Esophagus muscularis mucosa (tissue), 4 donors: Measurements from ENCODE around the gene PANX3. TPM values are rescaled to one million over a fixed set of nuclear protein-coding genes. Genes with fewer than 3 reads are reported as not detected.

Experiments
- DNase-seq: peaks from one replicate; pipeline ENCODE4 v3.0.0-alpha.2; 2017; ENCODE audit errors: extremely low spot score
- H3K27ac ChIP-seq, 4 donors: fragments of 200-600 bp; sonication (generic); replicated peaks in 1 of 4; 1 replicate in 3 of 4; 2 replicates in 1 of 4; pipeline ENCODE4 v1.5.1; 2016 to 2019; ENCODE audit warnings: mild to moderate bottlenecking in 1 of 4
- H3K27me3 ChIP-seq, 4 donors: fragments of 200-600 bp; sonication (generic); one replicate each; pipeline versions ENCODE4 v1.5.1 to v1.6.0; 2016 to 2019
- H3K36me3 ChIP-seq, 4 donors: fragments of 200-600 bp; sonication (generic); one replicate each; pipeline ENCODE4 v1.5.1; 2016 to 2019
- H3K4me1 ChIP-seq, 4 donors: fragments of 200-600 bp; sonication (generic); one replicate each; pipeline ENCODE4 v1.5.1; 2016 to 2019
- H3K4me3 ChIP-seq, 4 donors: fragments of 200-600 bp; sonication (generic); 1 replicate in 2 of 4; 2 replicates in 2 of 4; pipeline ENCODE4 v1.5.1; 2016 to 2019; ENCODE audit warnings: mild to moderate bottlenecking in 4 of 4, moderate library complexity in 1 of 4
- H3K9me3 ChIP-seq, 4 donors: fragments of 200-600 bp; sonication (generic); 1 replicate in 3 of 4; 2 replicates in 1 of 4; pipeline ENCODE4 v1.5.1; 2016 to 2019
- EP300 ChIP-seq: sonication (generic); formaldehyde crosslinking; IDR thresholded peaks from one replicate; pipeline ENCODE4 v1.6.1; 2017; ENCODE audit warnings: antibody characterized with exemption
- POLR2A ChIP-seq: fragments of 450-650 bp; IDR thresholded peaks from one replicate; pipeline ENCODE4 v1.6.1; 2017; ENCODE audit warnings: antibody characterized with exemption, moderate library complexity, mild to moderate bottlenecking, low read depth
- POLR2AphosphoS5 ChIP-seq, 2 donors: sonication (generic); formaldehyde crosslinking; IDR thresholded peaks; one replicate each; pipeline ENCODE4 v1.6.1; 2017; ENCODE audit warnings: antibody characterized with exemption in 2 of 2
- WGBS: methylation state at CpG from one replicate; pipeline ENCODE4 v1.1.5; 2018; 5-methylcytosine and 5-hydroxymethylcytosine counted together
- intact Hi-C: fragments of 100-400 bp; cut with DNase I; formaldehyde crosslinking; loops from one replicate; pipeline ENCODE4 v1.15.1; 2023
- total RNA-seq, 4 donors: library from RNA; depleted of rRNA; stranded (reverse); fragments of >200 nt; gene quantifications; one replicate each; pipeline versions ENCODE4 v1.1.0 to v1.2.1, GENCODE V29; 2016
- TF ChIP-seq, protein P1 (sequence below), 3 experiments: fragments of 200-600 bp in 2 of 3; fragments of 450-650 bp in 1 of 3; sonication (generic) in 2 of 3; IDR thresholded peaks; one replicate each; pipeline ENCODE4 v1.5.1; 2017 to 2019; ENCODE audit warnings: antibody characterized with exemption in 3 of 3, mild to moderate bottlenecking in 2 of 3, moderate library complexity in 1 of 3

Gene PANX3
- total RNA-seq, 4 donors from 2014 or later = not detected

DNA sequence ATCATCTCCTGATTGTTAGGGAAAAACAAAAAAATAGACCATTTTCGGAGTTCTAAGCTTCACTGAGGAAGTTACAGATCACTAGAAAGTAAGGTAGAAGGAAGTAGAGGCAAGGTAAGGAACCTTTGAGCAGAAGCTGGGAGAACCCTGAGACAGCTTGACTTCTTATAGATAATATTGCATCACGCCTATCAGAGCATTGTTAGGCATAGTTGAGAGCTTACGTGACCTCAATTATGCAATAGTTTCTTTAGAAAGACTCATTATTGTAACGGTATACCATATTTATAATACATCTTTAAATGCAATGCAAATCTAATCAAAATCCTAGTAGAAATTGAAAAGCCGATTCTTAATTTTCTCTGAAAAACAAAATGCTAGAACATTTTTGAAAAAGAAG, 16.3 kb downstream of the PANX3 start:
- H3K27ac ChIP-seq = no peak overlapping the region
- no peaks in the 10 kb centered on the region for H3K27me3 ChIP-seq
- intact Hi-C loops = no loop called here
- 92% methylated on average over 5 of the region's 5 CpGs for WGBS
- no peak for DNase-seq
- no peak for TF ChIP-seq EP300
- TF ChIP-seq POLR2AphosphoS5 (IDR thresholded peaks at IDR 0.05) = no peak
- TF ChIP-seq, protein P1, sequence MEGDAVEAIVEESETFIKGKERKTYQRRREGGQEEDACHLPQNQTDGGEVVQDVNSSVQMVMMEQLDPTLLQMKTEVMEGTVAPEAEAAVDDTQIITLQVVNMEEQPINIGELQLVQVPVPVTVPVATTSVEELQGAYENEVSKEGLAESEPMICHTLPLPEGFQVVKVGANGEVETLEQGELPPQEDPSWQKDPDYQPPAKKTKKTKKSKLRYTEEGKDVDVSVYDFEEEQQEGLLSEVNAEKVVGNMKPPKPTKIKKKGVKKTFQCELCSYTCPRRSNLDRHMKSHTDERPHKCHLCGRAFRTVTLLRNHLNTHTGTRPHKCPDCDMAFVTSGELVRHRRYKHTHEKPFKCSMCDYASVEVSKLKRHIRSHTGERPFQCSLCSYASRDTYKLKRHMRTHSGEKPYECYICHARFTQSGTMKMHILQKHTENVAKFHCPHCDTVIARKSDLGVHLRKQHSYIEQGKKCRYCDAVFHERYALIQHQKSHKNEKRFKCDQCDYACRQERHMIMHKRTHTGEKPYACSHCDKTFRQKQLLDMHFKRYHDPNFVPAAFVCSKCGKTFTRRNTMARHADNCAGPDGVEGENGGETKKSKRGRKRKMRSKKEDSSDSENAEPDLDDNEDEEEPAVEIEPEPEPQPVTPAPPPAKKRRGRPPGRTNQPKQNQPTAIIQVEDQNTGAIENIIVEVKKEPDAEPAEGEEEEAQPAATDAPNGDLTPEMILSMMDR (IDR thresholded peaks at IDR 0.05) = no peak
- no peak for TF ChIP-seq POLR2A
- H3K9me3 ChIP-seq = no peaks in the 10 kb centered on the region
- peaks cover 15 to 30% (median 22%) of the 10 kb centered on the region in 4 donors for H3K4me1 ChIP-seq
- H3K4me3 ChIP-seq = no peak overlapping the region
- peaks cover 25 to 76% (median 67%) of the 10 kb centered on the region in 4 donors for H3K36me3 ChIP-seq

DNA sequence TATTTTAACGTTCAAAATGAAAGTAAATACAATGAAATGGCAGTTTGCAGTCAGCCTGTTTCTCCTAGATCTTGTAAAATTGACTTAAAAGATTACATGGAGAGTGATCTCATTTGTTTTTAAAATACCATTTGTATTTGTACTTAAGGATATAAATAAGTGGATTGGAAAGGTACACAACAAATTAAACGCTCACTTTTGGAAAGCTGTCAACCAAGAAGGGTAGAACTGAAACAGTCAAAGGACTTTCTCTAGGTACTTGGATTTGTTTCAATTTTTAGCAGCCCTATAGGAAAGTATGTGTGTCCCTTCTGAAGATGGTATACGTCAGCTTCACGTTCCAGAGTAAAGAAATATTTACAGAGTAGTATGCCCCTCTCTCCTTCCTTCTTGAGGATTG, 18.7 kb downstream of the PANX3 start:
- Histone ChIP-seq H3K4me3 (no peak overlapping the region), H3K27me3 (no peaks in the 10 kb centered on the region), H3K9me3 (no peaks in the 10 kb centered on the region), H3K36me3 (peaks cover 42 to 98% (median 89%) of the 10 kb centered on the region in 4 donors), H3K4me1 (peaks cover 0 to 12% (median 6%) of the 10 kb centered on the region in 4 donors), H3K27ac (no peak overlapping the region)
- TF ChIP-seq POLR2AphosphoS5 (IDR thresholded peaks at IDR 0.05) (no peak), EP300 (no peak), POLR2A (no peak)
- TF ChIP-seq, protein P1 (IDR thresholded peaks at IDR 0.05) = no peak
- intact Hi-C loops = no loop called here
- no peak for DNase-seq
- WGBS = 74% methylated on average over 4 of the region's 4 CpGs

DNA sequence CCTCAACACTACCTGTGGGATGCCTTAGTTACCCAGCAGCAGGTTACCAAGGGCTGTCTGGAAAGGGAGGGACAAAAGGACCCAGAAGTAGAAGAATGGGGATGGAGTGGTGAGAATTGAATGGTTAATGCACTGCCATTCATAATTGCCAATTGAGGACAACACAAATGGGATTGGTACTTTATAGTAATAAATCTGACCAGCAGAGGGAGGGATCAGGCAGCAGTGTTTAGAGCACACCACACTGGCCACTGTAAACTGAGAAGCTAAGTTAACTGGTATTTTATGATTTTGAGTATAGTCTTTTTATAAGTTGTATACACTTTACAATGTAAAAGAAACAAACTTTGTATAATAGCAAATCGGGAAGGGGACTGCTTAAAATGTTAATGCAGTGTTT, 22.1 kb downstream of the PANX3 start:
- intact Hi-C loops = no loop called here
- Histone ChIP-seq H3K36me3 (peaks cover 63 to 99% (median 90%) of the 10 kb centered on the region in 4 donors), H3K4me3 (no peak overlapping the region), H3K4me1 (no peaks in the 10 kb centered on the region), H3K27ac (no peak overlapping the region), H3K27me3 (no peaks in the 10 kb centered on the region), H3K9me3 (no peaks in the 10 kb centered on the region)
- TF ChIP-seq POLR2AphosphoS5 (IDR thresholded peaks at IDR 0.05) = no peak
- TF ChIP-seq EP300 = no peak
- no peak for TF ChIP-seq POLR2A
- TF ChIP-seq, protein P1 (IDR thresholded peaks at IDR 0.05) = no peak
- 92% methylated on average over 1 of the region's 1 CpG for WGBS
- no peak for DNase-seq

DNA sequence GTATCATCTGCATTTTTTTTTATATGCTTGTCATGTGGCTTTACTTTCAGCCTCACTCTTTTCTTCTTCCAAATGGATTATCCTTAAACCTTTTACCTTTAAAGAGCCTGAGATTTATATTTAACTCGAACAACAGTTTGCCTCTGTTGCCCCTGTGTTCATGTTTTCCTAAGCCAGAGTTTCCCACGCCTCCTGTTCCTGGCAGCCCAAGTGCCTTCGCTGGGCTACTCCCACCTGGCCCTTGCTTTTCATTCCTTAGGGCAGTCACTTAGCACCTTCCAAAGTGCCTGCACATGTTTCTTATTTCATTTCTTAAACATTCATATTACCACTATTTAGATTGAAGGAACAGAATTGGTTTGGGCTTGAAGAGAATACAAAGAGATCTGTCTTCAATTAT, 24.7 kb downstream of the PANX3 start:
- Histone ChIP-seq H3K27me3 (no peaks in the 10 kb centered on the region), H3K4me3 (no peak overlapping the region), H3K9me3 (no peaks in the 10 kb centered on the region), H3K36me3 (peaks cover 63 to 95% (median 84%) of the 10 kb centered on the region in 4 donors), H3K4me1 (no peaks in the 10 kb centered on the region), H3K27ac (no peak overlapping the region)
- WGBS = 89% methylated on average over 3 of the region's 3 CpGs
- TF ChIP-seq, protein P1 (IDR thresholded peaks at IDR 0.05) = no peak
- TF ChIP-seq EP300 (no peak), POLR2A (no peak), POLR2AphosphoS5 (IDR thresholded peaks at IDR 0.05) (no peak)
- intact Hi-C loops = no loop called here
- DNase-seq = no peak

DNA sequence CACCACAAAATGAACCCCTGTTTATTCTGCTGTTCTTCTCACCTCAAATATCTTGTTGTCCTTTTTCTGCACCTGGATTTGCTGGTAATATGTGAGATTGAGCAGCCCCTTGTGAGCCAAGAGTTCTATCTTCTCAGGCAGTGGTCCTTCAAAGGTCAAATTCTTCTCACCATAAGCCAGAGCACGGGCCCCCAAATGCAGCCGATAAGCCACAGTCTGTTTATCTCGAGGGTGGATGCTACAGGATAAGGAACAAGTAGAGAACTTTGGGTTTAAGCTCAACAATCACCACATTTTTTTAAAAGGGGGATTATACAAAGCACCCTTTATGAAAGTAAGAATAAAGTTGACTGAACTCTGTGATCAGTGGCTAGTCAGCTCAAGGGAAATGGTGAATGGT, 27.3 kb downstream of the PANX3 start:
- Histone ChIP-seq H3K27ac (no peak overlapping the region), H3K27me3 (no peaks in the 10 kb centered on the region), H3K36me3 (peaks cover 37 to 70% (median 61%) of the 10 kb centered on the region in 4 donors), H3K4me3 (no peak overlapping the region), H3K9me3 (no peaks in the 10 kb centered on the region), H3K4me1 (no peaks in the 10 kb centered on the region)
- intact Hi-C loops = no loop called here
- DNase-seq = no peak
- TF ChIP-seq, protein P1 (IDR thresholded peaks at IDR 0.05) = no peak
- TF ChIP-seq POLR2AphosphoS5 (IDR thresholded peaks at IDR 0.05) = no peak
- no peak for TF ChIP-seq POLR2A
- TF ChIP-seq EP300 = no peak
- 81% methylated on average over 3 of the region's 3 CpGs for WGBS
